ENCODE results near the gene ADARB2. TPM values are rescaled to one million over a fixed set of nuclear protein-coding genes. Genes with fewer than 3 reads are reported as not detected.
A peak's percentile ranks its signal among the peaks of the same experiment; 100 is the strongest.
"Not testable (repeated sequence)": the region's sequence is repeated elsewhere in the genome, so short reads cannot be mapped to it uniquely, and the experiment has no call there.

The ADARB2 gene
- total RNA-seq, 8 experiments from 2014 or later, result 0.13 to 2.6 (median 1.5) TPM

DNA sequence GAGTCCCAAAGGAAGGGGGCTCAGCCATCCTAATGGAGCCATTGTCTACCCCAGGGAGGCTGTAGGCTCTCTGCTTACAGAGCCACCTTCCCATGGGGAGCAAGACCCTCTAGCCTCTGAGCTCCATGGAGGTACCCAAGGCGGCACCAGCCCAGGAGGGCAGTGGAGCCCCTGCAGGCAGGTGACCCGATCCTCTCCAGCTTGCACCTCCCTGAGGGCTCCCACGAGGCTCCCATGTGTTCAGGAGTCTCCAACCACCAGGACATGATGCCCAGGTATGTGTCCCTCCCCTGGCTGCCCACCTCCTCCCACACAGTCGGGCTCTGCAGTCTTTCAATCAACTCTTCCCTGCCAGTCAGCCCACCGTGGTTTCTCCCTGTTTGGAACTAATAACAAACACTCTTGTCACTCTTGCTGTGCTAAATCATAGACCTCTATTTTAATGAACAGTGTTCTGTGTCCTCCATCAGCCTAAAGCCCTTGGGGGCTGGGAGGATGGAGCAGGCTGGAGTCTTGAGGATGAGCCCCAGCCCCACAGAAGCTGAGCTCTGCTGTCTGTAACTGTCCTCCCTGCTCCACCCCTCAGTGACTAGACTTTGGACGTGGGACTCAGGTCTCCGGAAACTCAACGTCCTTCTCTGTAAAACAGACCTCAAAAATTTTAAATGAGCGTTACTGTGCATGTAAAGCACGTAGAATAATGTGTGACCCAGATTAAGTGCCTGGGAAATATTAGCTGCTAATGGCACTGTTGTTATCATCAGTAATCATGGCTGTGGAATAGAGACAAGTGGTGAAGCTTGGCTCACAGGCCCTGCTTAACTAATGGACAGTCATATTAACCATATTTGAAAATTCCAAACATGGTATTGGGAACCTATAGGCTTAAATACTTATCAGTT is 382.3 kb downstream of the ADARB2 start:
- WGBS, 10 experiments, result 2 to 78% (median 43%) methylated on average over 1 to 7 of the region's 10 CpGs; no CpG with 5 or more reads in 2 of the 10 experiments
- peaks cover 9 to 10% of the 10 kb centered on the region in 2 donors for H3K4me1 ChIP-seq (replicated peaks in 1 of 2)
- in situ Hi-C loops (cut with MboI; ENCODE audit: low pct_unique_long_range_greater_than_20kb in 2 of 9, low sequenced_read_pairs in 9 of 9, unreplicated experiment in 9 of 9), result no loop called here
- no peak overlapping the region for H3K27ac ChIP-seq
- ATAC-seq (replicated peaks in 6 of 8), result peak in 1 of 8 experiments; percentile 31
- H3K4me3 ChIP-seq, result no peak overlapping the region

DNA sequence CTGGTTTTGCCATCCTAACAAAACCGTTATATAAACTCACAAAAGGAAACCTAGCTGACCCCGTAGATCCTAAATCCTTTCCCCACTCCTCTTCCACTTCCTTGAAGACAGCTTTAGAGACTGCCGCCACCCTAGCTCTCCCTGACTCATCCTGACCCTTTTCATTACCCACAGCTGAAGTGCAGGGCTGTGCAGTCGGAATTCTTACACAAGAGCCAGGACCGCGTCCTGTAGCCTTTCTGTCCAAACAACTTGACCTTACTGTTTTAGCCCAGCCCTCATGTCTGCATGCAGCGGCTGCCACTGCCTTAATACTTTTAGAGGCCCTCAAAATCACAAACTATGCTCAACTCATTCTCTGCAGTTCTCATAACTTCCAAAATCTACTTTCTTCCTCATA is 385.0 kb downstream of the ADARB2 start:
- H3K4me3 ChIP-seq; H3K27ac ChIP-seq; in situ Hi-C loops (cut with MboI; ENCODE audit: low pct_unique_long_range_greater_than_20kb in 2 of 9, low sequenced_read_pairs in 9 of 9, unreplicated experiment in 9 of 9); ATAC-seq (replicated peaks in 6 of 8): not testable (repeated sequence)
- peaks cover 3 to 13% of the 10 kb centered on the region in 2 donors for H3K4me1 ChIP-seq (replicated peaks in 1 of 2)
- 0 to 100% (median 59%) methylated on average over 1 to 5 of the region's 7 CpGs; no CpG with 5 or more reads in 2 of the 10 experiments for WGBS, 10 experiments

DNA sequence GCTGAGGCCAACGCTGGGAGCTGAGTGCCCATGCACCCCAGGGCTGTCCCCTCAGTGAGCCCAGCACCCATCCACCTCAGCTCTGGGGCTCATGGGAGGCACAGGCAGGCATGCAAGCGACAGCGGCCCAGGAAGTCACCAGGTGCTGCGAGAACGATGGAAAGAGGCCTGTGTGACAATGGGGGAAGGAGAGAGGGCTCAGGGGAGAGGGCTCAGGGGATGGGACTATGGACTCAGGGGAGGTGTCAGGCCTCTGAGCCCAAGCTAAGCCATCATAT is 388.6 kb downstream of the ADARB2 start:
- in situ Hi-C loops (cut with MboI; ENCODE audit: low pct_unique_long_range_greater_than_20kb in 2 of 9, low sequenced_read_pairs in 9 of 9, unreplicated experiment in 9 of 9), result no loop called here
- no peak for ATAC-seq (replicated peaks in 6 of 8)
- peaks cover 0 to 12% of the 10 kb centered on the region in 2 donors for H3K4me1 ChIP-seq (replicated peaks in 1 of 2)
- no peak overlapping the region for H3K4me3 ChIP-seq
- WGBS, 10 experiments, result 20% methylated on average over 3 of the region's 5 CpGs; no CpG with 5 or more reads in 9 of the 10 experiments
- no peak overlapping the region for H3K27ac ChIP-seq

DNA sequence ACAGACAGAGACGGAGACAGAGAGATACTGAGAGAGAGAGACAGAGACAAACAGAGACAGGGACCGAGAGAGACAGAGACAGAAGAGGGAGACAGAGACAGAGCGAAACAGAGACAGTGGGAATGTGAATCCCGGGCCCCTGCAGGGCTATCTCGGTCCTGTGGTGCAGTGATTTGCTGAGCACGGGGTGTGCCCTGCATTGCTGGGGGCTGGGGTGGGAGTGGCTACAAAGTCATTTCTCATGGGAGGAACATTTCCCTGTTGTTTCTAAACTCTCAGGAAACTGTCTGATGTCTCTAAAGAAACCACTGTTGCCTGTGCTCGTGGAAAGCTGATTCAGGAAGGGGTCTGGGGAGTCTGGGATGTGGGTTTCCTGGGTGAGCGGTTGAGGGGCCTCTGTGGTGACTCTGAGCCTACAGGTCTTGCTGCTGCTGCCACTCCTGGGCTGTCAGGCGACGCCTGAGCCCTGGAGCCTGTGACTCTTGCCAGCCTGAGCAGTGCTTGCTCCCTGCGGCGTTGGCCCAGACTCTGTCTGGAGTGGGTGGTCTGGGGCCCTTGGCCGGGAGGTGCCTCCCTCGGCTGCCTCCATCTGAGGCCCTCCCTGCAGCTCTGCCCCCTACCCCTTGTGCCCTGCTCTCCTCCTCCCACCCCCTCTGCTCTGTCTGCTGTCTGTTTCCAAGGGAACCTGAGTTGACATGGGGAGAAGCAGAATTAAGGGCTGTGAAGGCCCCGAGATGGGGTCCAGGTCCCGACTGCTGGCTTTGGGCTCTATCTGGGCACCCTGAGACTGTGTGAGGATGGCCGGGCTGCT is 389.2 kb downstream of the ADARB2 start:
- Histone ChIP-seq H3K27ac (no peak overlapping the region), H3K4me3 (no peak overlapping the region)

DNA sequence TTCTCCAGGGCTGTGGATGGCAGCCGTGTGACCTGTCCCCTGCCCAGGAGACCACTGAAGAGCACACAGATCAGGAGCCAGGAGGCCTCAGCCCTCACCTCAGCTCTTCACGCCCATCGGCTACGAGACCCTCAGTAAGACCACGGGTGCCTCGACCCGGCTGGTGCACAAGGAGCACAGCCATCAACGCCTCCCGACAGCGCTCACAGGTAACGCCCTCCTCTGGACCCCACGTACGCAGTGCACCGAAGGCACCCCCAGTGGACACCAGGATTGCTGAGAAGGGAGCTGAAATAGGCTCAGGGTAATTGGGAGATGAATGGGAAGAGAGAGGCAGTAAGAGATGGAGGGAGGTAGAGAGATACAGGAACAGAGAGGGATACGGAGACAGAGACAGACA is 389.8 kb downstream of the ADARB2 start:
- H3K27ac ChIP-seq, result no peak overlapping the region
- in situ Hi-C loops (cut with MboI; ENCODE audit: low pct_unique_long_range_greater_than_20kb in 2 of 9, low sequenced_read_pairs in 9 of 9, unreplicated experiment in 9 of 9), result no loop called here
- WGBS, 10 experiments, result 50 to 100% (median 93%) methylated on average over 1 to 14 of the region's 15 CpGs; no CpG with 5 or more reads in 1 of the 10 experiments
- H3K4me1 ChIP-seq (replicated peaks in 1 of 2), result peaks cover 0 to 12% of the 10 kb centered on the region in 2 donors
- ATAC-seq (replicated peaks in 6 of 8), result no peak
- H3K4me3 ChIP-seq, result no peak overlapping the region

More for the DNA sequence above, 389.2 kb downstream of the ADARB2 start:
- peaks cover 0 to 12% of the 10 kb centered on the region in 2 donors for H3K4me1 ChIP-seq (replicated peaks in 1 of 2)
- WGBS, 10 experiments, result 0 to 91% (median 47%) methylated on average over 1 to 5 of the region's 17 CpGs
- in situ Hi-C loops (cut with MboI; ENCODE audit: low pct_unique_long_range_greater_than_20kb in 2 of 9, low sequenced_read_pairs in 9 of 9, unreplicated experiment in 9 of 9), result no loop called here
- peak; percentile 39 to 79 (median 62) for ATAC-seq (replicated peaks in 6 of 8)

DNA sequence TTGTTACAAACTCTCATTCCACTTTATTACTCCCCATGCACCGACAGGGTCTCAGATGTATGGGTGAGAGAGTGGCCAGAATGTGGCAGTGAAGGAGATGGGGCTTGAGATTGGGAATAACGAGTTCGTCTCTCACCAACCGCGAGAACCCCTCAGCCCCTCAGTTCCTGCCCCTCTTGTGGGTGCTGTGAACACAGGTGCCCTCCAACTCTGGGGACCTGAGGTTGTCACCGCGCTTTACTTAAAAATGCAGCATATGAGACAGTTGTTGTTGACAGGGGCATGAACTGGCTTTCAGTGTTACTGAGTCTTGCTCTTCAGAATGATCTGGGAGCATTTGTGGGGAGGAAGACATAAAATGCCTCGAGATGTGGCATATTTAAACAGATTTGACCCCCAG is 391.1 kb downstream of the ADARB2 start:
- WGBS, 10 experiments, result 0 to 95% (median 68%) methylated on average over 1 to 8 of the region's 8 CpGs; no CpG with 5 or more reads in 3 of the 10 experiments
- H3K27ac ChIP-seq, result no peak overlapping the region
- H3K4me3 ChIP-seq, result no peak overlapping the region
- ATAC-seq (replicated peaks in 6 of 8), result no peak
- in situ Hi-C loops (cut with MboI; ENCODE audit: low pct_unique_long_range_greater_than_20kb in 2 of 9, low sequenced_read_pairs in 9 of 9, unreplicated experiment in 9 of 9), result no loop called here
- peaks cover 0 to 12% of the 10 kb centered on the region in 2 donors for H3K4me1 ChIP-seq (replicated peaks in 1 of 2)

DNA sequence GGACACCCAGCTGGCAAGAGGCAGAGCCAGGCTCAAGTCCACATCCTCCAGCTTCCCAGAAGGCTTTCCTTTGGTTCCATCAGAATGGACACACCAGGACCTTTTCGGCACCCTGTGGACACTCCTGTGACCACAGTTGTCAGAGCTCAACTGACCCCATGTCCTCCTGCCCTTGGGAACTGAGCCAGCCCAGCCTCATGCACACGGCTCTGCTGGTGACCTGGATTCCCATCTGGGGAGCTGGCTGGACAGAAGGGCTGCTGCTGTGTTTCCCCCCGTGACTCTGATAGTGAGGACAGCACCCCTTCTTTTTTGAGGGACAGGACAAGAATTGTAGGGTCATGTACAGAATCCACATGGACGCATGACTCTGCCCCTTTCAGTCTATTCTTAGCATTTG is 392.0 kb downstream of the ADARB2 start:
- Histone ChIP-seq H3K4me3 (no peak overlapping the region), H3K4me1 (replicated peaks in 1 of 2) (peaks cover 0 to 12% of the 10 kb centered on the region in 2 donors), H3K27ac (no peak overlapping the region)
- in situ Hi-C loops (cut with MboI; ENCODE audit: low pct_unique_long_range_greater_than_20kb in 2 of 9, low sequenced_read_pairs in 9 of 9, unreplicated experiment in 9 of 9), result no loop called here
- 67 to 80% methylated on average over 1 of the region's 4 CpGs; no CpG with 5 or more reads in 8 of the 10 experiments for WGBS, 10 experiments
- ATAC-seq (replicated peaks in 6 of 8), result no peak

DNA sequence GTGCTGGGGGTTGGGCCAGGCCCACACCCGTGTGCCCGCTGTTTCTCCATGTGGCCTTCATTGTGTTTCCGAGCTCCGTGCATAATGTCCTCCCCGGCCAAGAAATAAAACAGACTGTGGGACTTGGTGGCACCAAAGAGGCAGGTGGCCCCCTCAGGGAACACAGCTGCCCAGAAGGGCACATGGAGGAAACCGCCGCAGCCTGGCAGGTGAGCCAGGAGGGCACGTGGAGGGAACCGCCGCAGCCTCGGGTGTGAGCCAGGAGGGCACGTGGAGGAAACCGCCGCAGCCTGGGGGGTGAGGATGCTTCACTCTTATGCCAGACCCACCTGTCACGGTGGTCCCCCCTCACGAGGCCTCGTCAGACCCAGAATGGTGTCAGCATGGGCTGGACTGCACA is 392.5 kb downstream of the ADARB2 start:
- H3K27ac ChIP-seq, result no peak overlapping the region
- no peak overlapping the region for H3K4me3 ChIP-seq
- 63 to 100% (median 92%) methylated on average over 2 to 4 of the region's 17 CpGs; no CpG with 5 or more reads in 6 of the 10 experiments for WGBS, 10 experiments
- no peak for ATAC-seq (replicated peaks in 6 of 8)
- in situ Hi-C loops (cut with MboI; ENCODE audit: low pct_unique_long_range_greater_than_20kb in 2 of 9, low sequenced_read_pairs in 9 of 9, unreplicated experiment in 9 of 9), result no loop called here
- peaks cover 0 to 12% of the 10 kb centered on the region in 2 donors for H3K4me1 ChIP-seq (replicated peaks in 1 of 2)

DNA sequence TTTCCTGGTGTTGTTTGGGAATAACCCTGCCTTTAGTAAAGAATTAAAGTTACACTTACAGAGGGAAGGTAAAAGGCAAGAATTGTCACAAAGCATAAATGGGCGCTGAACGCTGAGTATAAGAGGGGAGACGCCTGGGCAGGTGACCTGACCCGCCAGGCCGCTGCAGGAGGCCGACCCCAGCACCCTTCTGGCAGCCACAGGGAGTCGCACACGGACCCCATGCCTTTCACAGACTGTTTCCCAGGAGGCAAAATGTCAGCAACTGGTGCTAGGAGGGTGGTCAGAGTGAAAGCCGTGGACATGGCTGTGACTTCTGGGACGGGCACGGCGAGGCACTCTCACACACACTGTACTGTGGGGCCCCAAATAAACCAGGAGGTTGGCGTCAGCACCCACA is 392.9 kb downstream of the ADARB2 start:
- in situ Hi-C loops (cut with MboI; ENCODE audit: low pct_unique_long_range_greater_than_20kb in 2 of 9, low sequenced_read_pairs in 9 of 9, unreplicated experiment in 9 of 9), result no loop called here
- 53 to 100% (median 93%) methylated on average over 1 to 8 of the region's 13 CpGs; no CpG with 5 or more reads in 5 of the 10 experiments for WGBS, 10 experiments
- Histone ChIP-seq H3K4me3 (no peak overlapping the region), H3K27ac (no peak overlapping the region), H3K4me1 (replicated peaks in 1 of 2) (peaks cover 0 to 12% of the 10 kb centered on the region in 2 donors)
- no peak for ATAC-seq (replicated peaks in 6 of 8)

DNA sequence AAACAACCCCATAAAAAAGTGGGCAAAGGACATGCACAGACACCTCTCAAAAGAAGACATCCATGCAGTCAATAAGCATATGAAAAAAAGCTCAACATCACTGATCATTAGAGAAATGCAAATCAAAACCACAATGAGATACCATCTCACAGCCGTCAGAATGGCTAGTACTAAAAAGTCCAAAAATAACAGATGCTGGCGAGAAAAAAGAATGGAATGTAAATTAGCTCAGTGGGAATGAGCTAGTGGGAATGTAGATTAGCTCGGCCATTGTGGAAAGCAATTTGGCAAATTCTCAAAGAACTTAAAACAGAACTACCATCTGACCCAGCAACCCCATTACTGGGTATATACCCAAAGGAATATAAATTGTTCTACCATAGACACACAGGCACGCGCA is 394.1 kb downstream of the ADARB2 start:
- H3K27ac ChIP-seq, result no peak overlapping the region
- in situ Hi-C loops (cut with MboI; ENCODE audit: low pct_unique_long_range_greater_than_20kb in 2 of 9, low sequenced_read_pairs in 9 of 9, unreplicated experiment in 9 of 9), result no loop called here
- H3K4me3 ChIP-seq, result no peak overlapping the region
- ATAC-seq (replicated peaks in 6 of 8), result no peak
- peaks cover 0 to 7% of the 10 kb centered on the region in 2 donors for H3K4me1 ChIP-seq (replicated peaks in 1 of 2)
- 0 to 84% (median 76%) methylated on average over 2 to 5 of the region's 5 CpGs for WGBS, 10 experiments

DNA sequence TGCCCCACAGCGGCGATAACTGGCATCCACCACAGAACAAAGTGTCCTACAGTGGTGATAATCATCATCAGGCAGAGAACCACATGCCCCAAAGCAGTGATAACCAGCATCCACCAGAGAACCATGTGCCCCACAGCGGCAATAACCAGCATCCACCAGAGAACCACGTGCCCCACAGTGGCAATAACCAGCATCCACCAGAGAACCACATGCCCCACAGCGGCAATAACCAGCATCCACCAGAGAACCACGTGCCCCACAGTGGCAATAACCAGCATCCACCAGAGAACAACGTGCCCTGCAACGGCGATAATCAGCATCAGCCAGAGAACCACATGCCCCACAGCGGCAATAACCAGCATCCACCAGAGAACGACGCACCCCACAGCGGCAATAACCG is 396.3 kb downstream of the ADARB2 start:
- 89 to 100% (median 91%) methylated on average over 1 to 5 of the region's 14 CpGs; no CpG with 5 or more reads in 7 of the 10 experiments for WGBS, 10 experiments
- H3K4me3 ChIP-seq; ATAC-seq (replicated peaks in 6 of 8); H3K4me1 ChIP-seq (replicated peaks in 1 of 2); H3K27ac ChIP-seq; in situ Hi-C loops (cut with MboI; ENCODE audit: low pct_unique_long_range_greater_than_20kb in 2 of 9, low sequenced_read_pairs in 9 of 9, unreplicated experiment in 9 of 9): not testable (repeated sequence)

DNA sequence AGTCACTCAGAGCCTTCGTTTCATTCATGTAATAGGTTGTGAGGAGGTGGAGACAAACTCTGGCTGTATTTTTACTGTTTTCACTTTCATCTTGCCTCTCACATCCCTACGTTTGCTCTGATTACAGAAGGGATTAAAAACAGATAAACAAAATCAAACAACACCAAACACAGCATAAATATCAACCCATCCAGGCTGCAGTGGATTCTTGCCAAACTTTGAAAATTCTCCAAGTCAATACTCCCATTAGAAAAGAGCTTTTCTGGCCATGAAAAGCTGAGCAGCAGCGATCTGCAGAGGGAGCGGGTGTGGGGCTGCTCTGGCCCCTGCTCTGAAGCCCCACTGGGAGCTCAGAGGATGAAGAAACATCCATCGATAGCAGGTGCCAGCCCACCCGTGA is 397.9 kb downstream of the ADARB2 start:
- ATAC-seq (replicated peaks in 6 of 8), result no peak
- H3K4me3 ChIP-seq, result no peak overlapping the region
- no peaks in the 10 kb centered on the region for H3K4me1 ChIP-seq (replicated peaks in 1 of 2)
- in situ Hi-C loops (cut with MboI; ENCODE audit: low pct_unique_long_range_greater_than_20kb in 2 of 9, low sequenced_read_pairs in 9 of 9, unreplicated experiment in 9 of 9), result no loop called here
- WGBS, 10 experiments, result 0 to 88% (median 43%) methylated on average over 1 to 5 of the region's 6 CpGs; no CpG with 5 or more reads in 1 of the 10 experiments
- H3K27ac ChIP-seq, result no peak overlapping the region

DNA sequence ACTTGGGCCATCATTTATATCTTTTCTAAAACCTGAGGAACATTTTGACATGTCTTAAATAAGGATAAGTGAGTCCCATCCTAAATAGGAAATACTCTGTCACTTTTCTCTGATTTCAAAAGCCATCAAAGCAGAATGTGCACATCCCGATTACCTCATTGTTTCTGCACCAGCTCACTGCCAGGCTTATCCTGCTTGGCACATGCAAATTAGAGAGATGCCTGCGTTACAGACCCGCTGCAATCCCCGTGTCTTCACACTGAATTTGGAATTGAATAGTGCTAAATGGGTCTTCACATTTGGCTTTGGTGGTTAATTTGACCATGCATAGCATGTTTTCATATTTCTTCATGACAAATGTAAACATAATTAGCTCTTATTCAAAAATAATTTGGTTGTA is 401.7 kb downstream of the ADARB2 start:
- in situ Hi-C loops (cut with MboI; ENCODE audit: low pct_unique_long_range_greater_than_20kb in 2 of 9, low sequenced_read_pairs in 9 of 9, unreplicated experiment in 9 of 9), result no loop called here
- H3K27ac ChIP-seq, result no peak overlapping the region
- 0 to 61% (median 33%) methylated on average over 1 to 4 of the region's 4 CpGs; no CpG with 5 or more reads in 2 of the 10 experiments for WGBS, 10 experiments
- ATAC-seq (replicated peaks in 6 of 8), result no peak
- H3K4me1 ChIP-seq (replicated peaks in 1 of 2), result no peaks in the 10 kb centered on the region
- no peak overlapping the region for H3K4me3 ChIP-seq
